ENCODE measurements around the gene TERC. TPM values are rescaled to one million over a fixed set of nuclear protein-coding genes. Genes with fewer than 3 reads are reported as not detected.

TERC gene
- total and polyA plus RNA-seq, 9 donors, result 2.4 to 467 (median 5.2) TPM; not detected in 2

DNA sequence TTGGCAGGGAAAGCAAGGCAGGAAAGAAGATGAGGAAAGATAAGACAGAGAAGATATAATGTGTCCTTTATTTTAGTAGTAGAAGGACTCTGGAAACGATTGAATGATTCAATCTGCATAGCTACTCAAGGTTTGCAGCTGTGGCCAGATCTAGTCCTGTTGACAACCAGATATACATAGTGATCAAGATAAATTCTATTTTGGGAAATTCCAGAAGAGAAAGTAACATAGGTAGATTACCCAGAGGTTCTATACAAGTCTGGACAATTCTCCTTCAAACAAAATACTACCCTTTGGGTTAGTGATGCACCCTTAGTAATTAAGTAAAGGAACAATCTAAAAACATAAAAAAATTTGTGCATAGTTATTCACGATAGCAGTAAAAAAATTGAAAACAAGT, 9.4 kb downstream of the TERC start:
- H3K4me1 ChIP-seq (ENCODE audit: insufficient read depth), result no peaks in the 10 kb centered on the region
- intact Hi-C loops (cut with DNase I), result no loop called here
- no peak overlapping the region for H3K4me3 ChIP-seq
- TF ChIP-seq, protein P1, sequence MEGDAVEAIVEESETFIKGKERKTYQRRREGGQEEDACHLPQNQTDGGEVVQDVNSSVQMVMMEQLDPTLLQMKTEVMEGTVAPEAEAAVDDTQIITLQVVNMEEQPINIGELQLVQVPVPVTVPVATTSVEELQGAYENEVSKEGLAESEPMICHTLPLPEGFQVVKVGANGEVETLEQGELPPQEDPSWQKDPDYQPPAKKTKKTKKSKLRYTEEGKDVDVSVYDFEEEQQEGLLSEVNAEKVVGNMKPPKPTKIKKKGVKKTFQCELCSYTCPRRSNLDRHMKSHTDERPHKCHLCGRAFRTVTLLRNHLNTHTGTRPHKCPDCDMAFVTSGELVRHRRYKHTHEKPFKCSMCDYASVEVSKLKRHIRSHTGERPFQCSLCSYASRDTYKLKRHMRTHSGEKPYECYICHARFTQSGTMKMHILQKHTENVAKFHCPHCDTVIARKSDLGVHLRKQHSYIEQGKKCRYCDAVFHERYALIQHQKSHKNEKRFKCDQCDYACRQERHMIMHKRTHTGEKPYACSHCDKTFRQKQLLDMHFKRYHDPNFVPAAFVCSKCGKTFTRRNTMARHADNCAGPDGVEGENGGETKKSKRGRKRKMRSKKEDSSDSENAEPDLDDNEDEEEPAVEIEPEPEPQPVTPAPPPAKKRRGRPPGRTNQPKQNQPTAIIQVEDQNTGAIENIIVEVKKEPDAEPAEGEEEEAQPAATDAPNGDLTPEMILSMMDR (IDR thresholded peaks at IDR 0.05), result no peak
- no peak for TF ChIP-seq EP300 (IDR thresholded peaks at IDR 0.05)
- no peak for TF ChIP-seq POLR2A (IDR thresholded peaks at IDR 0.05)
- H3K27me3 ChIP-seq, result no peaks in the 10 kb centered on the region
- H3K27ac ChIP-seq, result no peak overlapping the region
- WGBS, 3 donors, result 67 to 77% (median 69%) methylated on average over 2 of the region's 2 CpGs
- DNase-seq, result no peak
- no peaks in the 10 kb centered on the region for H3K9me3 ChIP-seq
- no peaks in the 10 kb centered on the region for H3K36me3 ChIP-seq

DNA sequence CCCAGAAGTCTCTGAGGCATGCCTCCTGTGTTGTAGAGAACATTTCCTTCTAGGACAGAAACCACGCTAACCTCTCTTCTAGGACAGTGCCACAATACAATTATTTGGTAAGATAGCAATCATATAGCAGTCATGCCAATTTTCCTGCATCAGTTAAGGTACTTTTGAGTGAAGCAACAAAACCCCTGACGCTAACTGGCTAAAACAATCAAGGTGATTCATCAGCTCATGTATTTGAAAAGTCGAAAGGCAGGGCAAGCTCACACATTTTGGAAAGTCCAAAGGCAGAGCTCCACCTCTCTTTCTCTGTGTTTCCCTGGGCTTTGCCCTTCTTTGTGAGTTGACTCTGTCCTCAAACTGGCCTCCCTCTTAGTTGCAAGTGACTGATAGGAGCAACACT, 10.1 kb downstream of the TERC start:
- Histone ChIP-seq H3K9me3 (no peaks in the 10 kb centered on the region), H3K4me1 (ENCODE audit: insufficient read depth) (no peaks in the 10 kb centered on the region), H3K4me3 (no peak overlapping the region), H3K36me3 (no peaks in the 10 kb centered on the region), H3K27ac (no peak overlapping the region), H3K27me3 (no peaks in the 10 kb centered on the region)
- DNase-seq, result no peak
- intact Hi-C loops (cut with DNase I), result no loop called here
- 82 to 89% (median 82%) methylated on average over 3 of the region's 3 CpGs for WGBS, 3 donors
- TF ChIP-seq EP300 (IDR thresholded peaks at IDR 0.05) (no peak), POLR2A (IDR thresholded peaks at IDR 0.05) (no peak)
- TF ChIP-seq, protein P1 (IDR thresholded peaks at IDR 0.05), result no peak

DNA sequence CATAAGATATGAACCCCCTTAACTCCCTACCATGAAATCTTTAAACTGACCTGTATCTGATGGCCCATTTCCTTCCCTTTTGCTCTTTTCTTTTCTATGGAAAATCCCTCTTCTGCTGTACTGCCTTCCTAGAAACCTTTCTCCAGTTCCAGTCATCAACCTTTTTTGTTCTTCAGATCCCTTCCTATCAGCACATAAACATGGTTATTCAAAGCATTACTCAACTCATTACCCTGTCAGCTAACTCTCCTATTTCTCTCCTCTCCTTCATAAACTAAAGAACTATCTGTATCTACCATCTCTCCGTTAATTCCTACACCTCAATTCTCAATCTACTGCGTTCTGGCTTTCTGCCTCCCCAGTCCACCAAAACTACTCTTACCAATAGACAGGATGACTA, 13.0 kb downstream of the TERC start:
- intact Hi-C loops (cut with DNase I), result no loop called here
- no peaks in the 10 kb centered on the region for H3K9me3 ChIP-seq
- no peak overlapping the region for H3K4me3 ChIP-seq
- 77 to 81% (median 78%) methylated on average over 2 of the region's 2 CpGs for WGBS, 3 donors
- DNase-seq, result no peak
- H3K36me3 ChIP-seq, result no peaks in the 10 kb centered on the region
- TF ChIP-seq, protein P1 (IDR thresholded peaks at IDR 0.05), result no peak
- TF ChIP-seq EP300 (IDR thresholded peaks at IDR 0.05) (no peak), POLR2A (IDR thresholded peaks at IDR 0.05) (no peak)
- H3K27me3 ChIP-seq, result no peaks in the 10 kb centered on the region
- H3K27ac ChIP-seq, result no peak overlapping the region
- no peaks in the 10 kb centered on the region for H3K4me1 ChIP-seq (ENCODE audit: insufficient read depth)

DNA sequence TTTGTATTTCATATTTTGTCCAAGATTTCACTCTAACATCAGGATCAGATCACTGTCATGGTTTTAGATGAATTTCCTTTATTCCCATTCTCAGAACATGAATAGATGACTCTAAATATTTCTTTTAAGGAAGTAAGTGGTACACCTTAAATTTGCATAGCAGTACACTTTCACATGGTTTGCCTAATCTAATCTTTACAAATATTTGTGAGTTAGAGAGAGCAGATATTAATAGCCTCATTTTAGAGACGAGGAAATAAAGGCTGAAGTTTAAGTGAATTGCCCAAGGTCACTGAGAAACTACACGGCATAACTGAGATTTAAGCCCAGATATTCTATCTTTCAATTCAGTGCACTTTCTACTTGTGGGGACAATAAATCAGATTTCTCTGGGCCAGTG, 14.2 kb downstream of the TERC start:
- intact Hi-C loops (cut with DNase I), result no loop called here
- TF ChIP-seq, protein P1 (IDR thresholded peaks at IDR 0.05), result no peak
- no peak for TF ChIP-seq POLR2A (IDR thresholded peaks at IDR 0.05)
- Histone ChIP-seq H3K4me3 (no peak overlapping the region), H3K27me3 (no peaks in the 10 kb centered on the region), H3K9me3 (no peaks in the 10 kb centered on the region), H3K36me3 (no peaks in the 10 kb centered on the region), H3K4me1 (ENCODE audit: insufficient read depth) (no peaks in the 10 kb centered on the region), H3K27ac (no peak overlapping the region)
- DNase-seq, result no peak
- 1 to 41% (median 6%) methylated on average over 2 of the region's 2 CpGs for WGBS, 3 donors

All from ovary (tissue), 9 donors.